HG03280 (cell line): ENCODE measurements around the gene CYB5RL.
"Not testable (repeated sequence)": the region's sequence is repeated elsewhere in the genome, so short reads cannot be mapped to it uniquely, and the experiment has no call there.

Source experiments
- ATAC-seq: cut with Tn5 transposase; IDR thresholded peaks from one replicate; pipeline ENCODE4 v1.9.1; 2021; ENCODE audit warnings: mild to moderate bottlenecking, moderate library complexity; ENCODE audit not compliant: unreplicated experiment

CYB5RL gene

GRCh38 chr1:54190526-54190925 lies 9.3 kb downstream of the CYB5RL start:
- no peak for ATAC-seq

- no peak for ATAC-seq
Observed at GRCh38 chr1:54188291-54188690, 11.5 kb downstream of the CYB5RL start.

- ATAC-seq: no peak
Observed at GRCh38 chr1:54186056-54186455, 13.8 kb downstream of the CYB5RL start.

GRCh38 chr1:54180701-54181360 lies 19.0 kb downstream of the CYB5RL start:
- ATAC-seq: no peak

GRCh38 chr1:54178296-54179070 lies 21.3 kb downstream of the CYB5RL start:
- ATAC-seq: no peak

- no peak for ATAC-seq
Observed at GRCh38 chr1:54177726-54178125, 22.1 kb downstream of the CYB5RL start.

GRCh38 chr1:54176621-54177327 lies 23.1 kb downstream of the CYB5RL start:
- no peak for ATAC-seq

- ATAC-seq: no peak
Observed at GRCh38 chr1:54174106-54174505, 25.7 kb downstream of the CYB5RL start.

GRCh38 chr1:54173681-54174080 lies 26.1 kb downstream of the CYB5RL start:
- no peak for ATAC-seq

- ATAC-seq: no peak
Observed at GRCh38 chr1:54172614-54173599, 26.9 kb downstream of the CYB5RL start.

- no peak for ATAC-seq
Observed at GRCh38 chr1:54171606-54172005, 28.2 kb downstream of the CYB5RL start.

- ATAC-seq: no peak
Observed at GRCh38 chr1:54171016-54171415, 28.8 kb downstream of the CYB5RL start.

- ATAC-seq: no peak
Observed at GRCh38 chr1:54169068-54169467, 30.8 kb downstream of the CYB5RL start.

- ATAC-seq: no peak
Observed at GRCh38 chr1:54168206-54168965, 31.4 kb downstream of the CYB5RL start.

GRCh38 chr1:54167422-54168139 lies 32.2 kb downstream of the CYB5RL start:
- ATAC-seq: no peak

GRCh38 chr1:54166357-54166756 lies 33.5 kb downstream of the CYB5RL start:
- ATAC-seq: not testable (repeated sequence)

GRCh38 chr1:54165146-54165545 lies 34.7 kb downstream of the CYB5RL start:
- no peak for ATAC-seq

GRCh38 chr1:54163573-54163972 lies 36.3 kb downstream of the CYB5RL start:
- ATAC-seq: no peak

GRCh38 chr1:54163051-54163450 lies 36.8 kb downstream of the CYB5RL start:
- ATAC-seq: no peak
